Measurements from ENCODE around the gene CRYBA2. TPM values are rescaled to one million over a fixed set of nuclear protein-coding genes. Genes with fewer than 3 reads are reported as not detected.
A peak's percentile ranks its signal among the peaks of the same experiment; 100 is the strongest.

CRYBA2 gene
- total RNA-seq, 2 donors from 2014 or later, result not detected

GRCh38 chr2:218998414-218999002 lies 5.3 kb upstream of the CRYBA2 start:
- peaks cover 38% of the 10 kb centered on the region for H3K27me3 Mint-ChIP-seq
- H3K9me3 Mint-ChIP-seq, result no peaks in the 10 kb centered on the region
- H3K4me1 Mint-ChIP-seq, result peaks cover 4% of the 10 kb centered on the region
- H3K27ac Mint-ChIP-seq, result no peak overlapping the region
- no peak overlapping the region for H3K4me3 Mint-ChIP-seq
- no peaks in the 10 kb centered on the region for H3K36me3 Mint-ChIP-seq (ENCODE audit: low read depth)
- no peak for ATAC-seq (replicated peaks)

GRCh38 chr2:218997731-218998130 lies 4.5 kb upstream of the CRYBA2 start:
- H3K27ac Mint-ChIP-seq, result no peak overlapping the region
- H3K9me3 Mint-ChIP-seq, result no peaks in the 10 kb centered on the region
- H3K36me3 Mint-ChIP-seq (ENCODE audit: low read depth), result no peaks in the 10 kb centered on the region
- H3K4me1 Mint-ChIP-seq, result peaks cover 3% of the 10 kb centered on the region
- H3K27me3 Mint-ChIP-seq, result peaks cover 32% of the 10 kb centered on the region
- no peak for ATAC-seq (replicated peaks)
- H3K4me3 Mint-ChIP-seq, result no peak overlapping the region

- no peaks in the 10 kb centered on the region for H3K9me3 Mint-ChIP-seq
- H3K4me1 Mint-ChIP-seq, result no peaks in the 10 kb centered on the region
- H3K4me3 Mint-ChIP-seq, result no peak overlapping the region
- H3K27ac Mint-ChIP-seq, result no peak overlapping the region
- peaks cover 33% of the 10 kb centered on the region for H3K27me3 Mint-ChIP-seq
- no peaks in the 10 kb centered on the region for H3K36me3 Mint-ChIP-seq (ENCODE audit: low read depth)
- ATAC-seq (replicated peaks), result no peak
Measured at GRCh38 chr2:218996937-218997336, 3.7 kb upstream of the CRYBA2 start.

- Mint-ChIP-seq H3K4me1 (no peaks in the 10 kb centered on the region), H3K36me3 (ENCODE audit: low read depth) (no peaks in the 10 kb centered on the region), H3K4me3 (no peak overlapping the region), H3K27ac (no peak overlapping the region), H3K9me3 (no peaks in the 10 kb centered on the region), H3K27me3 (peaks cover 41% of the 10 kb centered on the region)
- ATAC-seq (replicated peaks), result peak; percentile 77
Measured at GRCh38 chr2:218995972-218996711, 2.9 kb upstream of the CRYBA2 start.

- H3K4me3 Mint-ChIP-seq, result no peak overlapping the region
- peaks cover 46% of the 10 kb centered on the region for H3K27me3 Mint-ChIP-seq
- no peak for ATAC-seq (replicated peaks)
- H3K27ac Mint-ChIP-seq, result no peak overlapping the region
- H3K4me1 Mint-ChIP-seq, result no peaks in the 10 kb centered on the region
- H3K9me3 Mint-ChIP-seq, result no peaks in the 10 kb centered on the region
- H3K36me3 Mint-ChIP-seq (ENCODE audit: low read depth), result no peaks in the 10 kb centered on the region
Measured at GRCh38 chr2:218995561-218995960, 2.3 kb upstream of the CRYBA2 start.

GRCh38 chr2:218992703-218993344 lies 398 bp downstream of the CRYBA2 start:
- no peak for ATAC-seq (replicated peaks)
- Mint-ChIP-seq H3K27me3 (peaks cover 61% of the 10 kb centered on the region), H3K9me3 (no peaks in the 10 kb centered on the region), H3K4me3 (no peak overlapping the region), H3K4me1 (no peaks in the 10 kb centered on the region), H3K27ac (no peak overlapping the region), H3K36me3 (ENCODE audit: low read depth) (no peaks in the 10 kb centered on the region)

- H3K4me1 Mint-ChIP-seq, result no peaks in the 10 kb centered on the region
- H3K4me3 Mint-ChIP-seq, result no peak overlapping the region
- H3K27me3 Mint-ChIP-seq, result peaks cover 65% of the 10 kb centered on the region
- H3K36me3 Mint-ChIP-seq (ENCODE audit: low read depth), result no peaks in the 10 kb centered on the region
- H3K9me3 Mint-ChIP-seq, result no peaks in the 10 kb centered on the region
- no peak for ATAC-seq (replicated peaks)
- H3K27ac Mint-ChIP-seq, result no peak overlapping the region
Measured at GRCh38 chr2:218992196-218992595, 1.0 kb downstream of the CRYBA2 start.

- Mint-ChIP-seq H3K27ac (no peak overlapping the region), H3K36me3 (ENCODE audit: low read depth) (no peaks in the 10 kb centered on the region), H3K4me3 (no peak overlapping the region), H3K9me3 (no peaks in the 10 kb centered on the region), H3K27me3 (peaks cover 66% of the 10 kb centered on the region), H3K4me1 (no peaks in the 10 kb centered on the region)
- ATAC-seq (replicated peaks), result no peak
Measured at GRCh38 chr2:218991674-218992168, 1.5 kb downstream of the CRYBA2 start.

GRCh38 chr2:218990612-218991011 lies 2.6 kb downstream of the CRYBA2 start:
- Mint-ChIP-seq H3K27me3 (peaks cover 72% of the 10 kb centered on the region), H3K27ac (no peak overlapping the region), H3K36me3 (ENCODE audit: low read depth) (no peaks in the 10 kb centered on the region), H3K9me3 (no peaks in the 10 kb centered on the region), H3K4me3 (no peak overlapping the region), H3K4me1 (no peaks in the 10 kb centered on the region)
- ATAC-seq (replicated peaks), result no peak

- Mint-ChIP-seq H3K4me1 (no peaks in the 10 kb centered on the region), H3K27ac (no peak overlapping the region), H3K9me3 (no peaks in the 10 kb centered on the region), H3K27me3 (peaks cover 68% of the 10 kb centered on the region), H3K4me3 (no peak overlapping the region), H3K36me3 (ENCODE audit: low read depth) (no peaks in the 10 kb centered on the region)
- ATAC-seq (replicated peaks), result no peak
Measured at GRCh38 chr2:218990052-218990451, 3.2 kb downstream of the CRYBA2 start.

GRCh38 chr2:218988650-218989049 lies 4.6 kb downstream of the CRYBA2 start:
- H3K27me3 Mint-ChIP-seq, result peaks cover 72% of the 10 kb centered on the region
- H3K4me3 Mint-ChIP-seq, result no peak overlapping the region
- no peaks in the 10 kb centered on the region for H3K4me1 Mint-ChIP-seq
- H3K9me3 Mint-ChIP-seq, result no peaks in the 10 kb centered on the region
- no peaks in the 10 kb centered on the region for H3K36me3 Mint-ChIP-seq (ENCODE audit: low read depth)
- ATAC-seq (replicated peaks), result no peak
- no peak overlapping the region for H3K27ac Mint-ChIP-seq

- H3K36me3 Mint-ChIP-seq (ENCODE audit: low read depth), result no peaks in the 10 kb centered on the region
- no peak overlapping the region for H3K4me3 Mint-ChIP-seq
- no peaks in the 10 kb centered on the region for H3K4me1 Mint-ChIP-seq
- H3K9me3 Mint-ChIP-seq, result no peaks in the 10 kb centered on the region
- H3K27ac Mint-ChIP-seq, result no peak overlapping the region
- ATAC-seq (replicated peaks), result no peak
- peaks cover 77% of the 10 kb centered on the region for H3K27me3 Mint-ChIP-seq
Measured at GRCh38 chr2:218988164-218988563, 5.1 kb downstream of the CRYBA2 start.

GRCh38 chr2:218986148-218986761 lies 7.0 kb downstream of the CRYBA2 start:
- H3K27ac Mint-ChIP-seq, result no peak overlapping the region
- ATAC-seq (replicated peaks), result no peak
- peaks cover 72% of the 10 kb centered on the region for H3K27me3 Mint-ChIP-seq
- peaks cover 1% of the 10 kb centered on the region for H3K36me3 Mint-ChIP-seq (ENCODE audit: low read depth)
- no peaks in the 10 kb centered on the region for H3K9me3 Mint-ChIP-seq
- peaks cover 1% of the 10 kb centered on the region for H3K4me1 Mint-ChIP-seq
- no peak overlapping the region for H3K4me3 Mint-ChIP-seq

- no peaks in the 10 kb centered on the region for H3K9me3 Mint-ChIP-seq
- H3K36me3 Mint-ChIP-seq (ENCODE audit: low read depth), result peaks cover 6% of the 10 kb centered on the region
- H3K4me3 Mint-ChIP-seq, result no peak overlapping the region
- no peak overlapping the region for H3K27ac Mint-ChIP-seq
- no peak for ATAC-seq (replicated peaks)
- H3K4me1 Mint-ChIP-seq, result peaks cover 6% of the 10 kb centered on the region
- peaks cover 70% of the 10 kb centered on the region for H3K27me3 Mint-ChIP-seq
Measured at GRCh38 chr2:218985325-218986091, 7.7 kb downstream of the CRYBA2 start.

Data from activated T-helper 17 cell treated with anti-CD3 and anti-CD28 coated beads, Interleukin-2, amount 50 U/mL, for 72 hours (primary cell).